ENCODE measurements around the gene NUAK2. TPM values are rescaled to one million over a fixed set of nuclear protein-coding genes. Genes with fewer than 3 reads are reported as not detected.

The NUAK2 gene
- total and polyA plus RNA-seq, 2 of the 4 experiments (the other 2 are of a cell fraction): 7.2 to 17.6 TPM

- H2BK120ac ChIP-seq (ENCODE audit: low read depth, low read length): no peak overlapping the region
- H3K4me2 ChIP-seq (ENCODE audit: low read depth, low read length): no peak overlapping the region
- H2BK15ac ChIP-seq (ENCODE audit: low read depth, low read length): 0 out of 3 replicates have a peak overlapping the region, but pooled peaks have one; percentile 41
- no peak overlapping the region; the same call in 1 of the 2 replicates for H3K14ac ChIP-seq (replicated peaks; ENCODE audit: low read depth, low read length)
- no peak overlapping the region for H3K56ac ChIP-seq (ENCODE audit: extremely low read depth, insufficient read depth, low read length)
- H3K79me1 ChIP-seq (ENCODE audit: low read depth in 1 of 2, low read length in 2 of 2): peaks cover 0 to 11% of the 10 kb centered on the region in 2 experiments; a peak in 1 of 4 replicates
- H4K8ac ChIP-seq (ENCODE audit: low read depth in 2 of 2, low read length in 2 of 2): no peak overlapping the region
- H3K9me3 ChIP-seq (ENCODE audit: control insufficient read depth, insufficient read depth, low read length): no peaks in the 10 kb centered on the region
- in situ Hi-C loops (cut with MboI; ENCODE audit: low sequenced_read_pairs) (no loop called here), dilution Hi-C loops (cut with HindIII; ENCODE audit: low sequenced_read_pairs, unreplicated experiment) (no loop called here), intact Hi-C loops (cut with micrococcal nuclease) (loop anchor here (10.0 kb wide), 1 partner anchor 154 kb away; no protein-coding TSS in a partner anchor)
- no peak overlapping the region; the same call in 1 of the 2 replicates for H3K4ac ChIP-seq (ENCODE audit: low read depth, low read length)
- H2BK20ac ChIP-seq (ENCODE audit: low read depth, low read length): no peak overlapping the region
- no peak overlapping the region for H4K5ac ChIP-seq (ENCODE audit: low read depth, low read length)
- no peak overlapping the region for H3K23ac ChIP-seq (ENCODE audit: low read depth, low read length)
- H4K91ac ChIP-seq (ENCODE audit: insufficient read depth, low read depth, low read length): no peak overlapping the region
- no peak overlapping the region for H3K4me3 ChIP-seq (ENCODE audit: insufficient read depth, low read depth, low read length)
- 33% methylated on average over 1 of the region's 4 CpGs; no CpG with 5 or more reads in 1 of the 2 experiments for WGBS, 2 experiments (ENCODE audit: extremely low coverage in 2 of 2, insufficient read length in 1 of 2)
- peaks cover 31% of the 10 kb centered on the region for H3K27me3 ChIP-seq (ENCODE audit: control insufficient read depth, insufficient read depth, low read length)
- H3K36me3 ChIP-seq (ENCODE audit: control insufficient read depth, insufficient read depth, low read length): no peaks in the 10 kb centered on the region
- ChIA-PET POLR2A (ENCODE audit: unreplicated experiment) (no interaction called here), CTCF (interaction anchor here (2.3 kb wide), 1 partner anchor 55 kb away, joined by 19 read pairs; no protein-coding TSS in a partner anchor)
- no peak overlapping the region; the same call in 1 of the 2 replicates for H2AK5ac ChIP-seq (ENCODE audit: low read depth, low read length)
- no peak overlapping the region for H2AFZ ChIP-seq (replicated peaks; ENCODE audit: low read length, poor library complexity)
- H3K27ac ChIP-seq (ENCODE audit: insufficient read depth, low read length): no peak overlapping the region
- H4K20me1 ChIP-seq (ENCODE audit: insufficient read depth, low read length): no peaks in the 10 kb centered on the region
- peak overlapping the region; percentile 18 for H2AK9ac ChIP-seq (replicated peaks; ENCODE audit: low read depth, low read length, poor library complexity)
- peaks cover 13% of the 10 kb centered on the region for H3K4me1 ChIP-seq (ENCODE audit: control insufficient read depth, insufficient read depth, low read length)
- peak; percentile 59 for ATAC-seq (ENCODE audit: low read depth)
- H3K9me1 ChIP-seq (ENCODE audit: insufficient read depth, low read length): peaks cover 11% of the 10 kb centered on the region
- H3K9ac ChIP-seq (ENCODE audit: low read depth, low read length): no peak overlapping the region
- H2BK5ac ChIP-seq (ENCODE audit: low read depth, low read length, poor library complexity, severe bottlenecking): no peak overlapping the region
- no peak for DNase-seq
- TF ChIP-seq RFX5 (IDR thresholded peaks at IDR 0.05; ENCODE audit: low read depth, low read length): no peak
- no peak for TF ChIP-seq CHD1 (IDR thresholded peaks at IDR 0.05; ENCODE audit: low read depth, low read length)
- TF ChIP-seq RCOR1 (IDR thresholded peaks at IDR 0.05; ENCODE audit: insufficient replicate concordance, low read length): no peak
- TF ChIP-seq CEBPB (IDR thresholded peaks at IDR 0.05; ENCODE audit: low read depth, low read length): no peak
- TF ChIP-seq NFE2L2 (IDR thresholded peaks at IDR 0.05; ENCODE audit: low read depth, low read length): no peak
- no peak for TF ChIP-seq MXI1 (IDR thresholded peaks at IDR 0.05; ENCODE audit: borderline replicate concordance, low read depth, low read length)
- TF ChIP-seq BHLHE40 (IDR thresholded peaks at IDR 0.05; ENCODE audit: low read depth, low read length): no peak
- TF ChIP-seq RAD21 (IDR thresholded peaks at IDR 0.05; ENCODE audit: low read length): no peak
- no peak for TF ChIP-seq MAZ (IDR thresholded peaks at IDR 0.05; ENCODE audit: borderline replicate concordance, low read depth, low read length)
- H3K18ac ChIP-seq (ENCODE audit: low read depth, low read length): no peak overlapping the region
- BruUV-seq (replicated peaks): no TSS peak
Measured at GRCh38 chr1:205328476-205328875, 6.9 kb upstream of the NUAK2 start.
